HG02610 (cell line): Measurements from ENCODE around the gene LGR6.
"Not testable (repeated sequence)": the region's sequence is repeated elsewhere in the genome, so short reads cannot be mapped to it uniquely, and the experiment has no call there.

Experiments
- ATAC-seq: cut with Tn5 transposase; IDR thresholded peaks from one replicate; pipeline ENCODE4 v1.9.1; 2021; ENCODE audit warnings: mild to moderate bottlenecking, moderate library complexity; ENCODE audit not compliant: unreplicated experiment

The LGR6 gene

DNA sequence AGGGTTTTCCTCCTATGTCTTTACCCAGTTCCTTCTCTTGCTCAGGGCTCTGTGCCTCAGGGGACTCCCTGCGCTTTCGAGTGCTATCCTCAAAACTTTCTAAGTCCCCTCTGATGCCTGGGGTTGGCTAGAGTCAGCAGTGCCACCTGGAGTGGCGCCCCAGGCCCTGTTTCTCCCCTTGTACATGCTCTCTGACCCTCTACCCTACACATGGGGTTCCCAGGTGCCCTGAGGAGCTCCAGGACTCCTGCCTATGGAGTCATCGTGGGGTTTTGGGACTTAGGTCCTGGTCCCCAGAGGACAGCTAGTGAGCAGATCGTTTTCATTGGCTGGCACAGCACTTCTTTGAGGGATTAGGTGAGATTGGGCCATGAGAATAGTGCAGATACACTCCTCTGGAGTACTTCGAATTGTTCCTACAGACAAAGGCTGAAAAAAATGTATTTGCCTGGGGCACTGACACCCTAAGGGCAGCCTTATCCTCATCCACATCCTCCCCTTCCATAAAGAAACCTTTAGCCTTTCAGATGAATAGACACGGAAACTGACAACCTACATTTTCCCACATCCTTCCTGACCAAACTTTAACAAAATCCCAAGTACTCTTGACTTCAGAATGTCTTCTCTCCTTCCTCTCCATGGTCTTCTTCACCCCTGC lies 41.5 kb downstream of the LGR6 start:
- ATAC-seq, result no peak

DNA sequence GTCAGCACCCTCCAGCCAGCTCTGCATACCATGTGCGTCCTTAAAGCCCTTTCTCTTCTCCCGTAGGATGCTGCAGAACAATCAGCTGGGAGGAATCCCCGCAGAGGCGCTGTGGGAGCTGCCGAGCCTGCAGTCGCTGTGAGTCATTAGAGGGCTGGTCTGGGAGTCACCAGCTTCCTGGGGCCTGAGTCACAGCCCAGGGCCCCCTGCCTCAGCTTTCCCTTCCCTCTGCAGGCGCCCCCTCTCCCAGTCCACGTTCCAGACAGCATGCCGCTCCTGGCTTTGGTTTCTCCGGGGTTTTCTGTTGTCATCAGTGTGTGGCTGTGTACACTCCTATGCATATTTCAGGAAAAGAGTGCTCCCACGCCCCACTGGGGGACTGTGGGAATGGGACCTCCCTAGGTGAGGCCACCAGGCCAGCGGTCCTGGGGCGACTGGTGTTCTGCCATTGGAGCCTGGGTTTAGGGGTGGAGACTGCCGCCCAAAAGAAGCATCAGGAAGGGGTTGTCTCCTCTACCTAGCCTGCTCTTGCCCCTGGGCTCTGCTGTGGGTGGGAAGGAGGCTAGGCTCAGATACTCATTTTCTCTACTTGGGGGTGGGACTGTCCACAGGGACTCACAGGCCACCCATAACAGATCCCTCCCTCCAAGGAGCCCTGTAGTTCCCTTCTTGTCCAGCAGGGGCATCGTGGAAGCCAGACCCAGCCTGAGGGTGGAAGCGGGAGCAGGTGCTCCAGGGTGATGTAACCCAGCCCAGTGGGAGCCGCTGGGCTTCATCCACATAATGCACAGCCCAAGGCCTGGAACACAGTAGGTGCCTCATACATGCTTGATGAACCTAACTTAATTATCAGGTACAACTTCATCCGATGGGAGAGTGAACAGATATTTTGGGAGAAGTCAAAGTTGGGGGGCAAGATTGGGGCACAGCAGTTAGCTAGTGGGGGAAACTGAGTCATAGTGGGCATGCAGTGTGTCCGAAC lies 42.5 kb downstream of the LGR6 start:
- ATAC-seq, result peak; percentile 48

DNA sequence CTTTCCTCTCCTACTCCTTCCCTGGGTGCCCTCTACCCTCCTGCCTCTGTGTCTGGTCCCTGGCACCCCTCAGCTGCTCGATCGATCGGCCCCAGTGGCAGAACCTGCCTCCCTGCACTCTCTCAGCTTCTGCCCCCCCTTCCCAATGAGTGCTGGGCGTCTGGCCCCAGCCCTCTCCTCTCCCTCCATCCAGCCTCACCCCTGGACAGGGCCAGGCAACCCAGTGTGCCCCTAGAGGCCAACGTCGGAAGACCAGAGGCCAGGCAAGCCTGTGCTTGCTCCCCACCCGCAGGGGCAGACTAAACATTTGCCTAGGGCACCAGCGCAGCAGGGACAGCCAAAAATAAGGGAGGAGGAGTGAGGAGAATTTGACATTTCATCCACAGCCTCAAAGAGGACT lies 43.5 kb downstream of the LGR6 start:
- ATAC-seq, result no peak

DNA sequence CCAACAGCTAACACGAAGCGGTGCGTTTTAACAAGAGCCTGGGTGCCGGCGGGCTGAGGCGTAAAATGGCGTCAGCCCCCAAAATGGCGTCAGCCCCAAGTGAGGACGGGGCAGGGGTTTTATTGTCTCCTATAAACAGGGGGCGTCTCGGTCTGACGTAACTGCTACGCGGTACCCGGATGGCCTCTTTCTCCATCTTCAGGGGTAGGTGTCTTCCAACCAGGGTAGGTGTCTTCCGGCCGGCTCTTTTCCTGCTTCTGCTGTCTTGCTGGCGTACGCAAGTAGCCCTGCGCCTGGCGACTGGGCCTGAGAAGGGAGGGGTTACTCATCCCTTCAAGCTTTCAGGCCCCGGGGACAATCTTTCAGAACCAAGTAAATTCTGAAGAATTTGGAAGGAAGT lies 45.3 kb downstream of the LGR6 start:
- ATAC-seq, result no peak

DNA sequence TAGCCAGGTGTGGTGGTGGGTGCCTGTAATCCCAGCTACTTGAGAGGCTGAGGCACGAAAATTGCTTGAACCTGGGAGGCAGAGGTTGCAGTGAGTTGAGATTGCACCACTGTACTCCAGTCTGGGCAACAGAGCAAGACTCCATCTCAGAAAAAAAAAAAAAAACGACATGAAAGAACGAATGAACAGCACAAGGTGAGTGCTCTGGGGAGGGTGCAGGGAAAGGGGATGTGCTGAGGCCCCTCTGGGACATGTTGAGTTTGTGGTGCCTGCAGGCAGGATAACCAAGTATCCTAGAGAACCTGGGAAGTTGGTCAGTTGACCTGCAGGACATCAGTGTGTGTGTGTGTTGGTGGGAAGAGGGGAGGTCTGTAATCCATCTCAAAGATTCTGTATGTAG lies 46.6 kb downstream of the LGR6 start:
- not testable (repeated sequence) for ATAC-seq

DNA sequence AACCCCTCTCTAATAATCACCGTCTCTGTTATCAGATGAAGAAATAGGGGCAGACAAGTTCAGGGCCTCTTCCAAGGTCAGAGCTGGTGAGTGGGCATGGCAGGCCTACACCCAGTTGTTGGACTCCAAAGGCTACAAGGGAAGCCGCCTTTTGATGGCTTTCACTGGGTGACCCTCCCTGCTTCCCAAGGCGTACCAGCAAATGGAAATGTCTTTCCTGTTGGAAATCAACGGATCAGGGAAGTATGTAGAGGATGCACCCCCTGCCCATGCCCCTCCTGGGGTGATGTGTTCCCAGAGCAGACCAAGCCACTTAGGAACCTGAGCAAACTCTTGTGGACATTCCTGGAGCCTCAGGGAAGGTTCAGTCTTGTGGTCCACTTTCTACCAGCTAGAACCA lies 47.4 kb downstream of the LGR6 start:
- no peak for ATAC-seq

DNA sequence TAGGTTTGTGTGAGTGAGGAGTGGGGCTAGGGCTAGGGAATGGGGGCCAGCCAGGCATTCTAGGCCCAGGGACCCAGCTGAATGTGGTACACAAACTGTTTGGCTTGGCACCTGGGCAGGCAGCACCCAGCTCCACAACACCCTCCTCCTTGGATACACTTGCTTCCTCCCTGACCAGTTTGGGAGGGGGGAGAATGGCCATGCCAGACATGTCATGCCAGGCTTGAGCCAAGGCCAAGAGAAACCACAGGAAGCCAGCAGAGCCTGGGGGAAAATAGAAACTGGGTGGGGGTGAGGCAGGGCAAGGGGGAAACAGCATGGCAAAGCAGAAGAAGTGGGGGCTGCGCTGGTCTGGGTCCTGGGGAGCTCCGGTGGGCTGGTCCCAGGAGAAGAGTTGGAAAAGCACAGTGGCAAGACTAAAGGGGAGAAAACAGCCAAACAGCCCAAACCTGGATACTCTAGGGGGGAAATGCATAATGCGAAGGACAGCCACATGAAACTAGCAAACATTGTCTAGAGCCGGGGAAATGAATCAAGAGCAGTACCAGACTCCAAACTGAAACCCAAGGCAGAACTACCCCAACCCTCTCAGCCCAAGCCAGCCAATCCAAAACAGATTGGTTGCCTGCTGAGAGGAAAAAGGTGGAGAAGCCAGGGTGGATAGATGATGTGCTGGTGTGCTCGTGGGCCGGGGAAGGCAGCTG lies 47.9 kb downstream of the LGR6 start:
- ATAC-seq, result no peak

DNA sequence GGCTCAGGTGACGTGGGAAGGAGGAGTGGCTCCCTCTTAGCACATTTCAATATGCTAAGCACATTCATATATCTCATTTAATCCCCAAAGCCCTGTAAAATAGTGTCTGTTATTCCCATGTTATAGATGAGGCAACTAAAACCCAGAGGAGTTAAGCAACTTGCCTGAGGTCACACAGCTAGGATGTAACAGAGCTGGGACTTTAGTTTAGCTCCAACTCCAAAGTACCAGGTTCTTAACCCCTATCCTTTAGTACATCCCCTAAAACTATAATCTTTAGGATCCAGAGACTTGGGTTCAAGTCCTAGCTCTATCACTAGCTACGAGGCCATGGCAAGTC lies 48.5 kb downstream of the LGR6 start:
- no peak for ATAC-seq

DNA sequence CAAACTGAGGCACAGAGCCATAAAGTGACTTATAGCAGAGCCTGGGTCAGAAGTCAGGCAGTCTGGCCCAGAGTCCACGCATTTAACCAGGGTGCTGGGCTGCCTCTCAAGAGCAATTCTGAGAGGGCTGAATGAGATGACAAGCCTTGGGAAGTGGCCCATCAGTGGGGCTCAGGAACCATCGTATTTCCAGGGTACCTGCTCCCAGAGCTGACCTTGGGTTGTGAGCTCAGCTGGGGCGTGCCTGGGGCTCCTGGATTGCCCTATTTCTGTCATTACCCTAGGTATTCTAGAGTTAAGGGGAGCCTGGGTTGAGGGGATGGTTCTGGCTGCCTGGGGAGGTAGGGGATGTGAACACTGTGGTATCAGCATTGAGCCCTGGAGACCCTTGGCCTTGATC lies 49.4 kb downstream of the LGR6 start:
- ATAC-seq, result no peak

DNA sequence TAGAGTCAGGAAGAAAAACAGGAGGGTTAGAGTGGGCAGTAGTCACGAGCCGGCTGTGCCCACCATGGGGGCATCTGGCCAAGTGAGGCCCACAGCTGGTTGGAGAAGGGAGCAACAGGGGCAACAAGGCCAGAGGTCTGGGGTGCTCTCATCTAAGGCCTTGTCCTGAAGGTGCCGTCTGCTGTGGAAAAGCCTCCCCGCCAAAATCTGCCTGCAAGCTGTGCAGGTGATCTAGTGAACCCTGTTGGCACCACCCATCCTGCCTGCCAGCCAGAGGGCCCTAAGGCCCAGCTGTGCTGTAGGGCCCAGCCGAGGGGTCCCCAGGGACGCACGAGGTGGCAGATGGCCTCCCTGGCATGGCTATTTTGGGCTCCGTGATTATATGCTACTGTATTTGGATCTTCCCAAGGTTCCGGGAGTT lies 51.3 kb downstream of the LGR6 start:
- no peak for ATAC-seq

DNA sequence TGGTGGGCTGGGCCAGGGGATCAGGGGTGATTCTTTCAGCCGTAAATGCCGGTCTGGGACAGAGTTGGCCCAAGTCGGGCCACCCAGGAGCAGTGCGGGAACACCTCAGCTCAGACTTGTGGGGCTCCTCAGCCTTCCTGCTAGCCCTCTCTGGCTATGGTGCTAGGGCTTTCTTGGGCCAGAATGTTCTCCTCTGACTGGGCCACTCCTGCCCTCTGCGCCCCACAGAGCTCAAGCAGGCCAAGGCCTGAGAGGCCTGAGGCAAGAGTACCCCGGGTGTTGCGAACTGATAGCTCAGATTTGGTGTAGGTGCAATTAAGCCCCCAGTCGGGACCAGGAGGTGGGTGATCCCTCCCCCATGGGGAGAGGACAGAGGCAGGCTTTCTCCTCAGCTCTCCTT lies 51.8 kb downstream of the LGR6 start:
- ATAC-seq, result no peak

DNA sequence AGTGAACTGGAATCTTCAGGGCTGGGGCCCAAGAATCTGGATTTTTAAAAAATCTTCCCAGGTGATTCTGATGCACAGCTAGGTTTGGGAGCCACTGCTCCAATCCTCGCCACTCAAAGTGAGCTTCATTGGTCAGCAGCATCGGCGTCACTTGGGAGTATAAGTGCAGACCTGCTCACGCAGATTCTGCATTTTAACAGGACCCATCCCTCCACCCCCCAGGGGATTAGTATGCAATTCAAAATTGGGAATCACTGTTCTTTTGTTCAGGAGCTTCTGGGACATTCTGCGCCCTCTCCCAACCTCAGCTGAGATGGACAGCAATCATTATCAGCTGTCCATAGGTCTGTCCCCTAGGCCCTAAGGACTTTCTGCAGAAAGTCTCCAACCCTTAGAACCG lies 53.5 kb downstream of the LGR6 start:
- no peak for ATAC-seq

DNA sequence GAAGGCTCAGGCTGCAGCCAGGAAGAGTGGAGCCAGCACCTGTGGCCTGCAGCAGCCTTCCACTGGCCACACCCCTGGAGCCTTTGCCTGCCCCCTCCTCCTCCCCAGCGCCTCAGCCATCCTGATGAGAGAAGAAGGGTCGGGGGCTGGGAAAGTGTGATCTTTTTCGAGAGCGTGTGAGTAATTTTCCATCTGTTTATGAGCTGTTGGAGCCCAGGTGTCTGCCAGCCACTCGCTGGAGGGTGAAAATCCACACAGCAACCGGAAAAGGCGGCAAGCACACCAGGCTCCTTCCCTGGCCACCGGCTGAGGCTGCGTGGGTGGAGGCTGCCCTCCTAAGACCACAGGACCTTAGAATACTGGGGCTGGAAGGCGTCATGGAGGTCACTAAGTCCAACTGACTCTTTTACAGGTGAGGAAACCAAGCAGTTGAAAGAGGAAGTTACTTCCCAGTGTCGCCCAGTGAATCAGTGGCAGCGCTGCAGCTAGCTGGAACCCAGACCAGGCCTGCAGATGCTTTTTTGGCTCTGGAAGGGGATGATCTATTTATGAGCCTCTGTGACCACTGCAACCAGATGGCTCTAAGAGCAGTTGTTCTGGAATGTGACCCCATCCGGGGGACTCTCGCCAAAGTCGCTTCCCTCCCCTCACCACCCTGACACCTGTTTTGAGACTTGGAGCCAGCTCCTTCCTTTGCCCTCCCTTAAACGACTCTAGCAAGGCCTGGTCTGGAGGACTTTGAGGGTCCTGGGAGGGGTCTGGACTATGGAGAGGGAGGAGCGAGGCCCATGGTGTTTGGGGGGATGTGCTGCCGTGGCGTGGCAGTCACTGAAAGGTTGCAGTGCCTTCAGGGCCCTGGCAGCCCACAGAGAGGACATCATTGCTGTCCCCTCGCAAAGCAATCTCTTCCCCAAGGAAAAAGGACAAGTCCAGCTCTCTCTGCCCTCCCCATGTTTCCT lies 54.5 kb downstream of the LGR6 start:
- ATAC-seq, result no peak

DNA sequence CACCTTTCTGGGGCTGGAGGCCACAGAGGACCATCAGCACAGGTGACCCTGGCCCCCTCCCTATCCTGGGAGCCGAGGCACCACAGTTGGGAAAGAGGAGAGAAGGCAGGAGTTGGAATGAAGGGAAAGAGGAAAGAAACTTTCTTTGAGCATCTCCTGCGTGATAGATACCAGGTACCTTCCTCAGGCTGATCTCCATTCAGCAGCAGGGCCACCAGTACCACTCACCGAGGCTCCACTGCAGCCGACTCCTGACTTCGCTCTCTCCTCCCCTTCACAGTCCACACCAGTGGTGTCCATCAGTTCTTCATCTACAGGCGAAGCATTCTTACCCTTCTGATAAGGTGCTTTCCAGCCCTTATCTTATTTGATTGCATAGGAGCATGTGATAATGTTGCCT lies 55.3 kb downstream of the LGR6 start:
- ATAC-seq, result no peak

DNA sequence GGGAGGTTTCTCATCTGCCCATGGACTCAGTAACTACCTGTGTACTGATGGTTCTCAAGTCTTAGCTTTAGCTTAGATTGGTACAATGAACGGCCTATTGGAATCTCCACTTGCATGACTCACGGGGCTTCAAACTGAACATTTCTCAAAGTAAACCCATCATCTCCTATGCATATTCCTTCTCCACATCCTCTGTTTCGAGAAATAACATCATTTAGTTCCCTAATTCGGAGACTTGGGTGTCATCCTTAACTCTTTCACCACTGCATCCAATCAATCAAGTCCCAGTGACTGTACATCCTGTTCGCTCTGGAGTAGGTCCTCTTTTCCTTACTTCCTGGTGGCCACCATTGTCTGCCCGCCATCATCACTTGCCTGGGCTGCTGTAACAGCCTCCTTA lies 55.8 kb downstream of the LGR6 start:
- no peak for ATAC-seq

DNA sequence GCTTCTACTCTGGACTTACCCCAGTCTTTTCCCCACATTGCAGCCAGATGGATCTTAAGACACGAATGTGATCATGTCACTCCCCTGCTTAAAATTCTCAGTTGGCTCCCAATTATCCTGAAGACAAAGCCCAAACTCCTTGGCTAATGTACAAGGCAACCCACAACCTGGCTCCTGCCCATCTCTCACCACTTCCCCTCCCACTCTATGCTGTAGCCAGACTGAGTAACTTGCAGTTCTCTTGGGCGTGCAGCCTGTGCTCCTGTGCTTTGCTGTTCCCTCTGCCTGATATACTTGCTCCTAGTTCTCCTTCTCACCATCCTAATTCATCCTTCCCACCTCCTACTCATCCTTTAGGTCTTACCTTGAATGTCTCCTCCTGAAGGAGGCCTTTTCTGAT lies 56.2 kb downstream of the LGR6 start:
- no peak for ATAC-seq

DNA sequence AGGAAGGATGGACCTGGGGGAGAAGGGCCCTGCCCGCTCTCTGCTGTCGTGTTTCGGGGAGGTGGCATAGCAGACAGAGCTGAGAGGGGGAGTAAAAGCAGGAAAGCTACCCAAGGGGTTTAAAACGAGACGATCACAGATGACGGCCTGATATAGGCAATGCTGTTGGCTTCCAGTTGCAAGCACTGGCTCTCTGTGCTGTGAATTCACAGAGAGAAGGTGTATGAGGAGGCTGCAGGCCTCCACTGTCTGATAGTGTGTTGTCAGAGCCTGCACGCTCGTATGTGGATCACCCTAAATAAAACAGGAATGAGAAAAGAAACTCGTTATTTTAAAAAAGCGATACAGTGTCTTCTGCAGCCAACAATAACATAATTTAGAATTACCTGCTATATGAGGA lies 57.4 kb downstream of the LGR6 start:
- ATAC-seq, result no peak

DNA sequence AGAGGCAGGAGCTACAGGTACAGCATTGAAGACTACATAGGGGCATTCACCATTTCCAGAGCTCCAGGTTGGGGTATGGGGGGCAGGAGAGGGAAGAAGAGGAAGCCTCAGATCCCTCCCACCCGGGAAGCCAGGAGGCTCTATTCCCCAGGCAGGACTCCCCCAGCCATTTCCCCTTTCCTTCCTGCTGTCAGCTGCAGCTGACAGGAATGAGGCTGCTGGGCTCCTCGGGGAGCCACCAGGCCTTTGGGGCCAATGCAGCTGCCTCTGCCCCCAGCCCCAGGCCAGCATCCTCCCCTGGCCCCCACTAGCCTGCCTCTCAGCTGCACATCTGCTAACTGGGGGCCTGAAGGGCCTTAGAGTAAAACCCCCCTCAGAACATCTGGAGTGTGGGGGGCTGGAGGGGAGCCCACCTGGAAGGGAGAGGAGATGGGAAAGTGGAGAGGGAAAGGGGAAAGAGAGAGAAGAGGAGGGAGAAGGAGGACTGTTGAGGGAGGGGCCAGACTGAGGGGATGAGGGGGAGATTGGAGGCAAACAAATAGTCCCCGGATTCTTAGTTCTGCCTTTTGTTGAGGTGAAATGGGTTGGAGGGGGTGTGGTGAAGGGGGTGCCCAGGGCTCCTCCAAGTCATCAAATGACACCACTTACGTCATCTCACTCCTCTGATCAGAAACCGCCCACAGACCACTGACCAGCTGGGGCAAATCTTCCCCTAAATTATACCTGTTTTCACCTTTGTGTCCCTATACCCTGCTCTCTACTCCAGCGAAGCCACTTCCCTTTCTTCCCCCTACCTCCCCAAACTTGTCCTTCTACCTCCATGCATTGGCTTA lies 58.0 kb downstream of the LGR6 start:
- ATAC-seq, result no peak

DNA sequence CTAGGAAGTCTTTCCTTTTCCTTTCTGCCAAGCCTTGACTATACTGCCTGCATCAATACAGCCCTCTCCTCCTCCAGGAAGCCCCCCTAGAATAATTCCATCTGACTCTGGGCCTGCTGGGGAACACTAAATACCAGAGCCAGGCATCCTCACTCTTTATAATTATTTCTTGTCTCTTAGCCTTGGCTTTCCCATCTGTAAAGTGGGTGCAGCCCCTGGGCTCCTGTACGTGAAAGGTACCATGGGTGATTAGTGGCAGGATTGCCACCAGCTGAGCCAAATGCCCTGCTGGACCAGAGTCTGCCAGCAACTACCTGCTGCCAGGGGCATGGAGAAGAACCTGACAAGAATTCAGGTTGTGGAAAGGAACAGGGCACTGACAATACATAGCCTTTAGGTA lies 58.7 kb downstream of the LGR6 start:
- no peak for ATAC-seq
